Mammary epithelial cell (primary cell): ENCODE results near the gene TRMT44.

Experiments used
- EZH2 ChIP-seq: IDR thresholded peaks from 2 replicates; pipeline ENCODE4 v1.6.1; 2012; ENCODE audit warnings: low read length, inconsistent platforms, borderline replicate concordance
- TF ChIP-seq, protein P1 (sequence below), 2 donors: IDR thresholded peaks in 1 of 2; conservative IDR thresholded peaks in 1 of 2; 2 replicates each; pipeline ENCODE4 v1.5.1; 2011 to 2012; ENCODE audit warnings: inconsistent platforms in 2 of 2, low read length in 2 of 2, mild to moderate bottlenecking in 2 of 2, control low read depth in 1 of 2, low read depth in 1 of 2; ENCODE audit not compliant: insufficient read depth in 1 of 2; ENCODE audit errors: extremely low read depth in 1 of 2

DNA sequence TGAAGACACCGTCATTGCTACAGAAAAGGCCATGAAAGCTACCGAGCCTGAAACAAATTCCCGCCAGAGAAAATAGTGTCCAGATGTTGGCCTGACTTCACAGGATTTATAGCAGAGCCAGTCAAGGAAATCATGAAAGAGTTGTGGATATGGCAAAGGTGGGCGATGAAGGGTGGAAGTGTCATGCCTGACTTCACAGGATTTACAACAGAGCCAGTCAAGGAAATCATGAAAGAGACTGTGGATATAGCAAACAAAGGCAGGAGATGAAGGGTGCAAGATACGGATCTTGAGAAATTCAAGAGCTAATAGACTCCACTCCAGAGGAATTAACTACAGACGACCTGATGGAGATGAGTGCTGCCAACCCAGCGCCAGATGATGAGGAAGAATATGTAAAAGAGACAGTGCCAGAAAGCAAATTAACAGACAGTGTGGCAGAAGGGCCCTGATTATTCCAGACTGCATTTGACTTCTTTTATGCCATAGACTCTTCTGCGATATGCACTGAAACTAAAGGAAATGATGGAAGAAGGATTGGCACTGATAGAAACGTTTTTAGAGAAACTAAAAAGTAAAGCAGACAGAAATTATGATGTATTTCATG lies 17.2 kb downstream of the TRMT44 start:
- TF ChIP-seq, protein P1, sequence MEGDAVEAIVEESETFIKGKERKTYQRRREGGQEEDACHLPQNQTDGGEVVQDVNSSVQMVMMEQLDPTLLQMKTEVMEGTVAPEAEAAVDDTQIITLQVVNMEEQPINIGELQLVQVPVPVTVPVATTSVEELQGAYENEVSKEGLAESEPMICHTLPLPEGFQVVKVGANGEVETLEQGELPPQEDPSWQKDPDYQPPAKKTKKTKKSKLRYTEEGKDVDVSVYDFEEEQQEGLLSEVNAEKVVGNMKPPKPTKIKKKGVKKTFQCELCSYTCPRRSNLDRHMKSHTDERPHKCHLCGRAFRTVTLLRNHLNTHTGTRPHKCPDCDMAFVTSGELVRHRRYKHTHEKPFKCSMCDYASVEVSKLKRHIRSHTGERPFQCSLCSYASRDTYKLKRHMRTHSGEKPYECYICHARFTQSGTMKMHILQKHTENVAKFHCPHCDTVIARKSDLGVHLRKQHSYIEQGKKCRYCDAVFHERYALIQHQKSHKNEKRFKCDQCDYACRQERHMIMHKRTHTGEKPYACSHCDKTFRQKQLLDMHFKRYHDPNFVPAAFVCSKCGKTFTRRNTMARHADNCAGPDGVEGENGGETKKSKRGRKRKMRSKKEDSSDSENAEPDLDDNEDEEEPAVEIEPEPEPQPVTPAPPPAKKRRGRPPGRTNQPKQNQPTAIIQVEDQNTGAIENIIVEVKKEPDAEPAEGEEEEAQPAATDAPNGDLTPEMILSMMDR (conservative IDR thresholded peaks at IDR 0.05 in 1 of 2, IDR thresholded peaks at IDR 0.05 in 1 of 2; ENCODE audit: extremely low read depth in 1 of 2, insufficient read depth in 1 of 2, low read depth in 1 of 2, low read length in 2 of 2) = no peak
- TF ChIP-seq EZH2 = no peak
